HUES6 (cell line): ENCODE measurements around the gene HPGD.

Experiments
- H3K27ac ChIP-seq: 2 replicates; pipeline ENCODE4 v1.7.0; 2013; ENCODE audit warnings: low read depth, mild to moderate bottlenecking, low read length, inconsistent platforms
- H3K27me3 ChIP-seq: 2 replicates; pipeline ENCODE4 v1.6.1; 2013; ENCODE audit warnings: low read length; ENCODE audit not compliant: control insufficient read depth, insufficient read depth
- H3K36me3 ChIP-seq: 2 replicates; pipeline ENCODE4 v1.6.1; 2013; ENCODE audit warnings: low read length; ENCODE audit not compliant: control insufficient read depth, insufficient read depth
- H3K4me1 ChIP-seq: 2 replicates; pipeline ENCODE4 v1.6.1; 2013; ENCODE audit warnings: low read length; ENCODE audit not compliant: control insufficient read depth, insufficient read depth
- H3K4me3 ChIP-seq: 2 replicates; pipeline ENCODE4 v1.5.1; 2013; ENCODE audit warnings: low read depth, low read length
- H3K9ac ChIP-seq: one replicate; pipeline ENCODE4 v1.6.1; 2013; ENCODE audit warnings: mild to moderate bottlenecking, low read length
- H3K9me3 ChIP-seq: 2 replicates; pipeline ENCODE4 v1.6.1; 2013; ENCODE audit warnings: low read depth, low read length; ENCODE audit not compliant: control insufficient read depth, insufficient read depth

HPGD gene

GRCh38 chr4:174549721-174550120 is 27.4 kb upstream of the HPGD start:
- Histone ChIP-seq H3K27me3 (no peaks in the 10 kb centered on the region), H3K27ac (no peak overlapping the region), H3K4me3 (no peak overlapping the region), H3K9me3 (peaks cover 32% of the 10 kb centered on the region), H3K36me3 (peaks cover 2% of the 10 kb centered on the region; the same call in 1 of the 2 replicates), H3K4me1 (no peaks in the 10 kb centered on the region), H3K9ac (no peak overlapping the region)

GRCh38 chr4:174545268-174545667 is 23.0 kb upstream of the HPGD start:
- Histone ChIP-seq H3K4me3 (no peak overlapping the region), H3K27me3 (no peaks in the 10 kb centered on the region), H3K9me3 (peaks cover 27% of the 10 kb centered on the region), H3K27ac (no peak overlapping the region), H3K36me3 (no peaks in the 10 kb centered on the region), H3K9ac (no peak overlapping the region), H3K4me1 (no peaks in the 10 kb centered on the region)

- Histone ChIP-seq H3K27me3 (no peaks in the 10 kb centered on the region), H3K36me3 (no peaks in the 10 kb centered on the region), H3K9ac (no peak overlapping the region), H3K9me3 (peaks cover 27% of the 10 kb centered on the region), H3K4me1 (no peaks in the 10 kb centered on the region), H3K27ac (no peak overlapping the region), H3K4me3 (no peak overlapping the region)
Measured at GRCh38 chr4:174544496-174544895, 22.2 kb upstream of the HPGD start.

- Histone ChIP-seq H3K36me3 (no peaks in the 10 kb centered on the region), H3K27me3 (no peaks in the 10 kb centered on the region), H3K27ac (no peak overlapping the region), H3K4me1 (no peaks in the 10 kb centered on the region), H3K9me3 (no peaks in the 10 kb centered on the region), H3K4me3 (no peak overlapping the region), H3K9ac (no peak overlapping the region)
Measured at GRCh38 chr4:174540175-174540574, 17.9 kb upstream of the HPGD start.

GRCh38 chr4:174539571-174539970 is 17.3 kb upstream of the HPGD start:
- Histone ChIP-seq H3K27ac (no peak overlapping the region), H3K9me3 (no peaks in the 10 kb centered on the region), H3K36me3 (no peaks in the 10 kb centered on the region), H3K27me3 (no peaks in the 10 kb centered on the region), H3K9ac (no peak overlapping the region), H3K4me3 (no peak overlapping the region), H3K4me1 (no peaks in the 10 kb centered on the region)

- Histone ChIP-seq H3K27ac (no peak overlapping the region), H3K36me3 (no peaks in the 10 kb centered on the region), H3K4me1 (no peaks in the 10 kb centered on the region), H3K9ac (no peak overlapping the region), H3K9me3 (no peaks in the 10 kb centered on the region), H3K27me3 (no peaks in the 10 kb centered on the region), H3K4me3 (no peak overlapping the region)
Measured at GRCh38 chr4:174538876-174539250, 16.6 kb upstream of the HPGD start.

GRCh38 chr4:174538123-174538875 is 16.0 kb upstream of the HPGD start:
- Histone ChIP-seq H3K4me1 (no peaks in the 10 kb centered on the region), H3K27me3 (no peaks in the 10 kb centered on the region), H3K4me3 (no peak overlapping the region), H3K9ac (no peak overlapping the region), H3K27ac (no peak overlapping the region), H3K36me3 (no peaks in the 10 kb centered on the region), H3K9me3 (no peaks in the 10 kb centered on the region)

GRCh38 chr4:174537634-174538033 is 15.3 kb upstream of the HPGD start:
- no peaks in the 10 kb centered on the region for H3K27me3 ChIP-seq
- H3K4me1 ChIP-seq = no peaks in the 10 kb centered on the region
- H3K9me3 ChIP-seq = no peaks in the 10 kb centered on the region
- no peaks in the 10 kb centered on the region for H3K36me3 ChIP-seq
- H3K9ac ChIP-seq = no peak overlapping the region
- no peak overlapping the region for H3K27ac ChIP-seq
- H3K4me3 ChIP-seq = no peak overlapping the region

GRCh38 chr4:174534461-174534860 is 12.2 kb upstream of the HPGD start:
- H3K4me3 ChIP-seq = no peak overlapping the region
- no peaks in the 10 kb centered on the region for H3K9me3 ChIP-seq
- peaks cover 5% of the 10 kb centered on the region for H3K4me1 ChIP-seq
- H3K27ac ChIP-seq = no peak overlapping the region
- no peaks in the 10 kb centered on the region for H3K36me3 ChIP-seq
- no peaks in the 10 kb centered on the region for H3K27me3 ChIP-seq
- H3K9ac ChIP-seq = no peak overlapping the region

GRCh38 chr4:174532445-174532844 is 10.2 kb upstream of the HPGD start:
- Histone ChIP-seq H3K27ac (no peak overlapping the region), H3K4me3 (no peak overlapping the region), H3K4me1 (peaks cover 12% of the 10 kb centered on the region), H3K9ac (no peak overlapping the region), H3K27me3 (no peaks in the 10 kb centered on the region), H3K36me3 (no peaks in the 10 kb centered on the region), H3K9me3 (no peaks in the 10 kb centered on the region)

GRCh38 chr4:174531486-174531885 is 9.2 kb upstream of the HPGD start:
- H3K27me3 ChIP-seq = no peaks in the 10 kb centered on the region
- H3K36me3 ChIP-seq = no peaks in the 10 kb centered on the region
- peaks cover 16% of the 10 kb centered on the region for H3K4me1 ChIP-seq
- H3K9me3 ChIP-seq = no peaks in the 10 kb centered on the region
- no peak overlapping the region for H3K4me3 ChIP-seq
- H3K27ac ChIP-seq = no peak overlapping the region
- H3K9ac ChIP-seq = no peak overlapping the region
